Endothelial cell of umbilical vein (primary cell): ENCODE data around the gene HGFAC. TPM values are rescaled to one million over a fixed set of nuclear protein-coding genes. Genes with fewer than 3 reads are reported as not detected.

Experiments used
- BruUV-seq: library from RNA; stranded (reverse); fragments of 400-500 nt; replicated peaks from 2 replicates; lab custom pipeline; 2021; lab: Mats Ljungman, UMichigan
- CTCF ChIA-PET: fragments of 300-600, 350-600 bp; sonication (Branson Sonifier 250); formaldehyde crosslinking; loops from one replicate; lab custom pipeline; 2021; ENCODE audit warnings: antibody characterized with exemption, inconsistent platforms; lab: Charles Lee
- POLR2A ChIA-PET: fragments of 300-600, 350-600 bp; sonication (Branson Sonifier 250); formaldehyde crosslinking; loops from one replicate; lab custom pipeline; 2021; ENCODE audit warnings: antibody characterized with exemption, inconsistent platforms; lab: Charles Lee
- DNase-seq: peaks from one replicate; pipeline ENCODE4 v3.0.0-alpha.2; 2011; ENCODE audit warnings: low read depth, low spot score
- FAIRE-seq: peaks from 2 replicates; lab custom pipeline; 2011; peaks lifted over from hg19 to GRCh38; lab: Jason Lieb, UNC
- H2AFZ ChIP-seq: 2 replicates; pipeline ENCODE4 v1.6.0; 2012; ENCODE audit warnings: low read depth, low read length, control low read depth, inconsistent platforms
- H3K27ac ChIP-seq: 2 replicates; pipeline ENCODE4 v1.5.1; 2011; ENCODE audit warnings: low read depth, mild to moderate bottlenecking, control low read depth, low read length, moderate library complexity; ENCODE audit not compliant: insufficient read depth
- H3K27me3 ChIP-seq, 2 experiments: 2 replicates each; pipeline versions ENCODE4 v1.6.0 to v1.6.1; 2011; ENCODE audit warnings: low read length in 2 of 2, mixed read lengths in 1 of 2; ENCODE audit not compliant: control insufficient read depth in 2 of 2, insufficient read depth in 2 of 2
- H3K36me3 ChIP-seq, 2 experiments: 2 replicates in 1 of 2; 3 replicates in 1 of 2; pipeline ENCODE4 v1.5.1; 2011; ENCODE audit warnings: low read length in 2 of 2, mild to moderate bottlenecking in 1 of 2, moderate library complexity in 1 of 2; ENCODE audit not compliant: control insufficient read depth in 2 of 2, insufficient read depth in 2 of 2; ENCODE audit errors: extremely low read depth in 1 of 2
- H3K4me1 ChIP-seq: 3 replicates; pipeline ENCODE4 v1.5.1; 2011; ENCODE audit warnings: mild to moderate bottlenecking, low read length; ENCODE audit not compliant: control insufficient read depth, insufficient read depth; ENCODE audit errors: extremely low read depth
- H3K4me2 ChIP-seq: 2 replicates; pipeline ENCODE4 v1.6.1; 2011; ENCODE audit warnings: low read length, control low read depth, mixed read lengths; ENCODE audit not compliant: insufficient read depth
- H3K4me3 ChIP-seq, 3 experiments: fragments of 200-600 bp in 1 of 3; sonication (generic), shearing (Covaris generic) in 1 of 3; replicated peaks in 1 of 3; 2 replicates each; pipeline ENCODE4 v1.5.1; 2011 to 2016; ENCODE audit warnings: control low read depth in 3 of 3, low read length in 3 of 3, mild to moderate bottlenecking in 2 of 3, inconsistent platforms in 1 of 3, low read depth in 1 of 3, moderate library complexity in 1 of 3; ENCODE audit not compliant: insufficient read depth in 1 of 3
- H3K79me2 ChIP-seq: 2 replicates; pipeline ENCODE4 v1.6.0; 2012; ENCODE audit warnings: low read length, inconsistent platforms; ENCODE audit not compliant: control insufficient read depth, insufficient read depth
- H3K9ac ChIP-seq: replicated peaks from 2 replicates; pipeline ENCODE3; 2011; ENCODE audit warnings: low read length, control low read depth; ENCODE audit not compliant: insufficient read depth; ENCODE audit errors: extremely low read depth
- H3K9me1 ChIP-seq: replicated peaks from 3 replicates; pipeline ENCODE4 v1.6.0; 2011; ENCODE audit warnings: mild to moderate bottlenecking, low read length; ENCODE audit not compliant: control insufficient read depth, insufficient read depth; ENCODE audit errors: extremely low read depth
- H3K9me3 ChIP-seq: replicated peaks from 2 replicates; pipeline ENCODE4 v1.5.1; 2012; ENCODE audit warnings: low read length, inconsistent platforms; ENCODE audit not compliant: control insufficient read depth, insufficient read depth
- H4K20me1 ChIP-seq: replicated peaks from 2 replicates; pipeline ENCODE3; 2011; ENCODE audit warnings: mild to moderate bottlenecking, low read length; ENCODE audit not compliant: control insufficient read depth, insufficient read depth; ENCODE audit errors: extremely low read depth
- EZH2 ChIP-seq: IDR thresholded peaks from 2 replicates; pipeline ENCODE4 v1.6.1; 2012; ENCODE audit warnings: borderline replicate concordance, low read depth, mild to moderate bottlenecking, moderate library complexity, low read length, inconsistent platforms; ENCODE audit not compliant: severe bottlenecking
- FOS ChIP-seq: IDR thresholded peaks from 2 replicates; pipeline ENCODE4 v1.6.1; 2011; ENCODE audit warnings: mild to moderate bottlenecking, low read length, moderate library complexity, borderline replicate concordance; ENCODE audit not compliant: insufficient read depth
- GATA2 ChIP-seq: IDR thresholded peaks from 2 replicates; pipeline ENCODE4 v1.7.0; 2011; ENCODE audit warnings: low read depth, mild to moderate bottlenecking, moderate library complexity, mixed read lengths, low read length; ENCODE audit not compliant: insufficient read length, insufficient read depth
- JUN ChIP-seq: IDR thresholded peaks from 2 replicates; pipeline ENCODE4 v1.6.1; 2011; ENCODE audit warnings: borderline replicate concordance, low read depth; ENCODE audit not compliant: insufficient read length, insufficient read depth
- MYC ChIP-seq: IDR thresholded peaks from one replicate; pipeline ENCODE4 v1.6.1; 2011; ENCODE audit warnings: mild to moderate bottlenecking, low read depth, low read length
- POLR2A ChIP-seq: IDR thresholded peaks from 2 replicates; pipeline ENCODE4 v1.6.1; 2012; ENCODE audit warnings: low read depth, mild to moderate bottlenecking, control low read depth, low read length
- POLR2AphosphoS5 ChIP-seq: IDR thresholded peaks from 2 replicates; pipeline ENCODE4 v1.6.1; 2012; ENCODE audit warnings: low read depth, mild to moderate bottlenecking, control low read depth, low read length, moderate library complexity; ENCODE audit not compliant: insufficient read depth
- dilution Hi-C: fragments of 300-500 bp; cut with MboI; formaldehyde crosslinking; loops from one replicate; pipeline ENCODE4 v1.15.0; 2019; ENCODE audit warnings: low sequenced_read_pairs; ENCODE audit not compliant: extremely low pct_ligation_motif_present
- intact Hi-C: fragments of 100-400 bp; cut with micrococcal nuclease; formaldehyde crosslinking; loops from one replicate; pipeline ENCODE4 v1.10.0; 2022
- polyA plus RNA-seq, 4 experiments: library from polyadenylated mRNA; depleted of rRNA in 3 of 4; stranded (reverse) in 3 of 4; unstranded in 1 of 4; fragments of >200 nt; gene quantifications; 2 replicates each; pipeline versions ENCODE4 v1.2.1 to v1.2.3, GENCODE V29; 2011 to 2012; ENCODE audit warnings: missing spikeins in 1 of 4
- total RNA-seq: library from RNA; stranded (reverse); gene quantifications from 2 replicates; pipeline ENCODE4 v1.2.3, GENCODE V29; 2021
- TF ChIP-seq, protein P1 (sequence below), 2 donors: IDR thresholded peaks; 1 replicate in 1 of 2; 2 replicates in 1 of 2; pipeline ENCODE4 v1.5.1; 2011; ENCODE audit warnings: low read length in 2 of 2, mild to moderate bottlenecking in 2 of 2, moderate library complexity in 2 of 2, control low read depth in 1 of 2, inconsistent platforms in 1 of 2, low read depth in 1 of 2; ENCODE audit not compliant: insufficient read depth in 1 of 2; ENCODE audit errors: extremely low read depth in 1 of 2
- TF ChIP-seq, protein P2 (sequence below): IDR thresholded peaks from 2 replicates; pipeline ENCODE4 v1.6.1; 2011; ENCODE audit not compliant: insufficient read depth, insufficient read length

HGFAC gene
- total and polyA plus RNA-seq, 2 donors (not counting 3 experiments of a cell fraction or from before 2014, with no cell fraction given): 0.36 to 0.49 TPM

- Histone ChIP-seq H3K4me1 (peaks cover 4% of the 10 kb centered on the region), H3K27me3 (no peaks in the 10 kb centered on the region), H3K4me3 (no peak overlapping the region), H3K9me3 (no peaks in the 10 kb centered on the region), H3K9me1 (no peaks in the 10 kb centered on the region), H3K27ac (no peak overlapping the region), H3K4me2 (no peak overlapping the region), H4K20me1 (no peaks in the 10 kb centered on the region), H3K9ac (no peak overlapping the region), H3K79me2 (no peaks in the 10 kb centered on the region), H2AFZ (no peak overlapping the region), H3K36me3 (no peaks in the 10 kb centered on the region)
- DNase-seq (no peak), FAIRE-seq (no peak)
- CTCF ChIA-PET: interaction anchor here (1.2 to 1.4 kb wide), 2 partner anchors 102 to 254 kb away, joined by 4 to 6 read pairs; no protein-coding TSS in a partner anchor
- dilution Hi-C loops: no loop called here
- POLR2A ChIA-PET: no interaction called here
- intact Hi-C loops: no loop called here
- BruUV-seq: no TSS peak
- TF ChIP-seq FOS (no peak), JUN (no peak), GATA2 (no peak), POLR2A (no peak), MYC (no peak), EZH2 (no peak), POLR2AphosphoS5 (no peak)
- TF ChIP-seq, protein P1, sequence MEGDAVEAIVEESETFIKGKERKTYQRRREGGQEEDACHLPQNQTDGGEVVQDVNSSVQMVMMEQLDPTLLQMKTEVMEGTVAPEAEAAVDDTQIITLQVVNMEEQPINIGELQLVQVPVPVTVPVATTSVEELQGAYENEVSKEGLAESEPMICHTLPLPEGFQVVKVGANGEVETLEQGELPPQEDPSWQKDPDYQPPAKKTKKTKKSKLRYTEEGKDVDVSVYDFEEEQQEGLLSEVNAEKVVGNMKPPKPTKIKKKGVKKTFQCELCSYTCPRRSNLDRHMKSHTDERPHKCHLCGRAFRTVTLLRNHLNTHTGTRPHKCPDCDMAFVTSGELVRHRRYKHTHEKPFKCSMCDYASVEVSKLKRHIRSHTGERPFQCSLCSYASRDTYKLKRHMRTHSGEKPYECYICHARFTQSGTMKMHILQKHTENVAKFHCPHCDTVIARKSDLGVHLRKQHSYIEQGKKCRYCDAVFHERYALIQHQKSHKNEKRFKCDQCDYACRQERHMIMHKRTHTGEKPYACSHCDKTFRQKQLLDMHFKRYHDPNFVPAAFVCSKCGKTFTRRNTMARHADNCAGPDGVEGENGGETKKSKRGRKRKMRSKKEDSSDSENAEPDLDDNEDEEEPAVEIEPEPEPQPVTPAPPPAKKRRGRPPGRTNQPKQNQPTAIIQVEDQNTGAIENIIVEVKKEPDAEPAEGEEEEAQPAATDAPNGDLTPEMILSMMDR (IDR thresholded peaks at IDR 0.05; ENCODE audit: extremely low read depth in 1 of 2, insufficient read depth in 1 of 2, low read depth in 1 of 2, low read length in 2 of 2): no peak
- TF ChIP-seq, protein P2, sequence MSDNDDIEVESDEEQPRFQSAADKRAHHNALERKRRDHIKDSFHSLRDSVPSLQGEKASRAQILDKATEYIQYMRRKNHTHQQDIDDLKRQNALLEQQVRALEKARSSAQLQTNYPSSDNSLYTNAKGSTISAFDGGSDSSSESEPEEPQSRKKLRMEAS: no peak
Observed at GRCh38 chr4:3447431-3448395, 5.9 kb downstream of the HGFAC start.
